Kidney capillary endothelial cell (primary cell): ENCODE results near the gene SDHAF2.
"Not testable (repeated sequence)": the region's sequence is repeated elsewhere in the genome, so short reads cannot be mapped to it uniquely, and the experiment has no call there.

Source experiments
- DNase-seq: peaks from one replicate; pipeline ENCODE4 v3.0.0-alpha.2; 2018; ENCODE audit warnings: low spot score

Gene SDHAF2

DNA sequence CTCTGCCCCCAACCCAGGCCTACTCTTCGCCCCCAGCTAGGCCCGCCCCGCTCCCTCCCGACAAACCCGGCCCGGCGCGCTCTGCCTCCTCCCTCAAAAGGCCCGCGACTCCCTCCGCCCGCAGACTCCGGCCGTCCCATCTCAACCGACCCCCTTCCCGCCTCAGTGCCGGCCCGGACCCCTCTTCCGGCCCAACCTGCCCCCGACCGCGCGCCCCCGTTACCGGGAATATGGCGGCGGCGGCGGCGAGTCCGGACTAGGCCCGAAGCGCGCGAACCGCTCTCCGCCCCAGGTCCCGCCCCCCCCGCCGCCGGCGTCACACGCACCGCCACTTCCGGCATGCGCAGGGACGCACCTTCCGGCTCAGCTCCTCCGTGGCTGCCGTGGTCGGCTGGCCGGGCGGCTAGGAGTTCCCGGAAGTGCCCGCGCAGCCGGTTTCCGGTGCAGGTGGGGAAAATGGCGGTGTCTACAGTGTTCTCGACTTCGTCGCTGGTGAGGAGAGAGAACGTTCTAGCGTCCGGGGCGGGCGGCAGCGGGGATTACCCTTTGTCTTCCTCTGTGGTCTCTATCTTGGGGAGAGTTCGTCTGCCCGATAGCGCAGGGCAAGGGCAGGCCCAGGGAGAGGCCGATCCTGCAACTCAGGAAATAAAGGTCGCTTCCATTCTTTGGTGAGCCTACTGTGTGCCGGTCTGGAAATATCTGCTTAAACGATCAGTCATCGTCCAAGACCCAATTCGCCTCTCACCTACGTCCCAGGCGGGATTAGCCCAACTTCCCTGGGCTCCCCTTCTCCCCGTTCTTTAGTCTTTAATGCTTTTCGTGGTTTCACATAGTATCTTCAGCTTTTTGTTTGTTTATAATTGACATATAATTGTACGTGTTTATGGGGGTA lies at the start of gene SDHAF2, which contains the start of gene CPSF7:
SDHAF2 (plus strand) TSS at position 434 of the 892 bp plus-strand sequence; CDS start at position 457, 23 bp downstream.
CPSF7 (minus strand) TSS at position 285 of the 892 bp plus-strand sequence. CDS start 740 bp downstream, outside the sequence.
- peak; percentile 93 for DNase-seq

DNA sequence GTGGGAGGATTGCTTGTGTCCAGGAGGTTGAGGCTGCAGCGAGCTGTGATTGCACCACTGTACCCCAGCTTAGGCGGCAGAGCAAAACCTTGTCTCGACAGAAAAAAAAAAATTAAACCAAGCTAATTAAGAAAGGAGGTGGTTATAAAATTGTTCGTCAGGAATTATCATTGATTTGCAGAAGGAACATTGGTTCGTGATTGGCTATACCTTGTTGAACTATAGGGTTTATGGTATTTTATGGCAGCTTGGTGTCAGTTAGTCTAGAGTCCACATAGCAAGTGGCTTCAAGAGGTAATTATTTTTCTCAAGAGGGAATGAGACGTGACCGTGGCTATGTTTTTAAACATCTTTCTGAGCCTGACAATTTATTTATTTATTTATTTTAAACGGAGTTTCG lies 49.0 kb upstream of the SDHAF2 start:
- DNase-seq = no peak

DNA sequence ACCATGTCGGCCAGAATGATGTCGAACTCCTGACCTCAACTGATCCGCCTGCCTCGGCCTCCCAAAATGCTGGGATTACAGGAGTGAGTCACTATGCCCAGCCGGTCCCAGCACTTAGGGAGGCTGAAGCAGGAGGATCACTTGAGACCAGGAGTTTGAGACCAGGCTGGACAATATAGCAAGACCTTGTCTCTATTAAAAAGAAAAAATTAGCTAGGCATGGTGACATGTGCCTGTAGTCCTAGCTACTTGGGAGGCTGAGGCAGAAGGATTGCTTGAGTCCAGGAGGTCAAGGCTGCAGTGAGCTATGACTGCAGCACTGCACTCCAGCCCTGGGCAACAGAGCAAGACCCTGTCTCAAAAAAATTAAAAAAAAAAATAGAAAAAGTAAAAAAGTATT lies 46.1 kb upstream of the SDHAF2 start:
- DNase-seq = not testable (repeated sequence)

DNA sequence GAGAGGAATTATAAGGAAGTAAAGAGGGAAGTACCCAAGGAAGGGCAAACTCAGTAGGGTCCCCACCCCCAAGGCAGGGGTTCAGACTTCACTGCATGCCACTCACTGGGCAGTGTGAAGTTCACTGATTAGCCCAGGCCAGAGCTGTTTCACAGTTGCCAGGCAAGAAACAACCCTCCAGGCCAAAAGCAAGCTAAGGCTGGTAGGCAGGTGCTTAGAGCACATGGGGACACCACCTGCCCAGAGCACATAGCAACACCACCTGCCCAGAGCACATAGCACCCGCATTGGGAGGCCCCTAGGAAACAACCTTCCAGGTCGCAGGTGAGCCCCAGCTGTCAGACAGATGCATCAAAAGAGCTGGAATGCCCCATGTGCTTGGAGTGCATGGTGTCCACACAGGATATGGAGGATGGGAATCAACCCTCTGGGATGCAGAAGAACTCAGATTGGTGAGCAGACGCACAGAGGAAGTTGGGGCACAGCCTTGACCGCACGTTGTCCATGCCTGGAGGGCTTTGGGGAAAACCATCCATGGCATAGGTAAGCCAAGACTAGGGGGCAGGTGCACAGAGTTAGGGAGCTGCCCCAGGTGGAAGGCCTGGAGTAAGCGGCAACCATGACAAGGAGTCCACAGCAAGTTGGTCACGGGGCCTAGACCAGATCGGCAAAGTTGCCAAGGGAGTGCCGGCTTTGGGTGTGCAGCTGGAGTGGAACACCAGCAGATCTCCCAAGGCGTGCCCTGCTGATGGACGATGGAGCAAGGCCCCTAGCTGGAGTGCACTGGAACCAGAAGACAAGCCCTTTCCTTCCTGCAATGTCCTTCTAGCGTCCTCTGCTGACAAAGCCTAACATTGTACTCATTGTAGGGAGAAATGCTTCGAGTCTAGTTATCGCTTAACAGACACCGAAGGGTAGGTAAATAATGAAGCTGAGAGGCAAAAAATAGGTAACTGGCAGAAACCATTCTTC lies 45.4 kb upstream of the SDHAF2 start:
- no peak for DNase-seq

DNA sequence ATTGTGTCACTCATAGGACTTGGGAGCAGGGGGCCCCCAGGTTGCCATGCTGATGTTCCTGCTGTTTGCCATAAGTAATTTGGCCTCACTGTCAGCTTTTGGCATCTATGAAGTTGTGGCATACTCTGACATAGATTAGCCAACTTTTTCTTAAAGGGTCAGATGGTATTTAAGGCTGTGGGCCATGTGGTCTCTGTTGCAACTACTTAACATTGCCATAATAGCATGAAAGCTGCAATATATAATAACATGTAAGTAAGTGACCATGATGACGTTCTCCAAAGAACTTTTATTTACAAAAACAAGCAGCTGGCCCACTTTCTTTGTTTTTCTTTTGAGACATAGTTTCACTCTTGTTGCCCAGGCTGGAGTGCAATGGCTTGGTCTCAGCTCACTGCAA lies 39.8 kb upstream of the SDHAF2 start:
- no peak for DNase-seq

DNA sequence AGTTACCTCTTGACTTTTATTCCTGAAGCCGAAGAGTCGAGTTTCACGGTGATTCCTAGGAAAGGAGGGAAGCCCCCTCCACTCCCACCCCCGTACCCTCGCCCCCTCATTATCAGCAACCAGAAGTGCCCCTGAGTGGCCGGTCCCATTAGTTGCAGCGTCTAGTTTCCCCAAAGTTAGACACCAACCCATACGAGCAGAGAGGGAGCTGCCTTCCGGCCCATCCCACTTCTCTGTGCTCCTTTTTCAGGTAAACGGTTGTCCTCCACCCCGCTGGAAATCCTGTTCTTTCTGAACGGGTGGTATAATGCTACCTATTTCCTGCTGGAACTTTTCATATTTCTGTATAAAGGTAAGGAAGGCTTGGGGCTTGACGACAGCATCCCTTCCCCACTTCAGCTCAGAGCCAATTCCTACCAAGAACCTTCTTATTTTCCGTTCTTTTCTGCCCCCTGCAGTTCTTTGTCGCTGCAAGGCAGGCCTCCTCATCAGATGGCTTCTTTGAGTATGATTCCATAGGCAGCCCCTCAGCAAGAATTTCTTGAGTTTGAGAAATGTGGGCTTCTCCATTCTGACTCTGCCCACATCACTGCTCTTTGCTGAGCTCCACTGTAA lies 36.8 kb upstream of the SDHAF2 start:
- no peak for DNase-seq

DNA sequence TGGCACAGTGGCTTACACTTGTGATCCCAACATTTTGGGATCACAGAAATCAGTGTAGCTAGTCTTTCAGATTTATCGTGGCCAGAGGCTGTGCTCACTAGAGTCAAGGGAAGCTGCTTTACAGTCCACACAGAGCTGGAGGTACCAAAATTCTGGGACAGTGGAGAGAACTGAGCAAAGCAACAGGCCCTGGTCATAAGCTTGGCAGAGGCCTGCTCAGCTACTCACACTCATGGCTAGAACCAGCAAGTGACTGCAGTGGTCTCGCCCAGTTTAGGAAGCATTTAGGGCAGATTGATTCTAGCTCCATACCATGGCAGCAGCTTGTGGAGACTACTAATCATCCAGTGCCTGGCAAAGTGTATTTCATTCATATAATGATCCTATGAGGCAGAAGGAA lies 28.8 kb upstream of the SDHAF2 start:
- DNase-seq = no peak

DNA sequence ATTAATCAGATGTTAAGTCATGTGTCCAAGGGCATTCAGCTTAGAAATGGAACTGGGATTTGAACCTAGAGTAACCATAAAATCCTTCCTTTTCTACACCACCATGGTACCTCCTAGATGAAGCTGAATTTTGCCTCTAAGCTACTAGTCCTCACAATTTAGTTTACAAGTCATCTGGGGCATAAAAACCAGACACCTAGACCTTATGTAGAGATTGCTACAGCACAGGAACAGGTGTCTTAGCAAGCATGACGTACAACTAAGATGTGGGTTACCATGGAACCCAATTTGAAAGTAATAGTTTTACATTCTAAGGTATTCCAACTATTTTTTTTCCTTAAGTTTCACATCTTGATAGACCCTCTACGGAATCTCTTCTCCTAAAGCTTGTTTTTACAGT lies 28.4 kb upstream of the SDHAF2 start:
- no peak for DNase-seq

DNA sequence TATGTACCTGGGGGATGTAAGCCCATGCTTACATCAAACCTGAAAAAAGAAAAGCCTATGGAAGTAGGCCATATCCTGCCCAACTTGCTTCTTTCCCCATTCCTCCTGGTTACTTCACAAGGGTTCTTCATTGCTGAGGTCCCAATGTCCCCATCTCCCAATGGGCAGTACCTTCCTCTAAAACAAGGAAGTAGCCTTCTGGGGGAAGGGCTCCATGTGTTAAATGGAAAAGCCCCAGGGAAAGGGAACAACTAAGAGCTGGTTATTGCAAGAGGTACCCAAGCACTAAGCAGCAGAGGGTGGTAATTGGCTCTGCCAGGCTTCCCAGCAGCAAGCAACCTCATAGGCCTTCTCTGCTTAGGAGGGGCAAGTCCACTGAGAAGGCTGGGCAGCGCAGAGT lies 26.3 kb upstream of the SDHAF2 start:
- no peak for DNase-seq

DNA sequence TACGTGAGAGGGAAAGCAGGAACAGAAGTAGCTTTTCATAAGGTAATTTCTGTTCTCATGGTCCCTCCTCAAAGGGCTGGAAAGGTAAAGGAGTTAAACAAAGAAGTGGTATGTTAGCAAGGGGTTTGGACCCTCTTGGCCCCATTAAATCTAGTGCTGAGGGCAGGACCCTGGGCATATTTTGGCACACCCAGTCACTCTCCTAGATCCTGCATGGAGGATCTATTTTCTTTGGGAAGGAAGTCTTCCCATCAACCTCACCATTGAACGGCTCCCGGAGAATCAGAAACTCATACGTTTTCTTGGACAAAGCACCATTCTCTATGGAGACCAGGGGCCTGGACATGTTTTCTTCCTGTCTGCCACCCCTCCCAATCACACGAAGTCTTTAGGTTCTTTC lies 25.8 kb upstream of the SDHAF2 start:
- no peak for DNase-seq

DNA sequence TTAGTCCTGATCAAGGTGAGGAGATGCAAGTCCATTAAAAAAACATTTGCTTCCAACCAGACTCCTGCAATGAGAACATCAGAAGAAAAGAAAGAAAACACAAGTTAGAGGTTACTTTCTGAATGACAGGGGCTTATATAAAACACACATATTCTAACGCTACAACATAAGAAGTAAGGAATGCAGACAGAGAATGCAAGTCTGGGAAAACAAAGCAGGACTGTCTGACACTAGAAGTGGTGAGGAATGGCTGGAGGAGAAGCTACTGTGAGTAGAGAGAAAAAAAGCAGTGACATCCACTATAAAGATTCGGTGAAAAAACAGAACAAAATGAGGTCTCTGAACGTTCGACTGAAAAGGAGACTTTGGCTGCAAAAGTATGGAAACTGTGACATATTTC lies 25.3 kb upstream of the SDHAF2 start:
- no peak for DNase-seq

DNA sequence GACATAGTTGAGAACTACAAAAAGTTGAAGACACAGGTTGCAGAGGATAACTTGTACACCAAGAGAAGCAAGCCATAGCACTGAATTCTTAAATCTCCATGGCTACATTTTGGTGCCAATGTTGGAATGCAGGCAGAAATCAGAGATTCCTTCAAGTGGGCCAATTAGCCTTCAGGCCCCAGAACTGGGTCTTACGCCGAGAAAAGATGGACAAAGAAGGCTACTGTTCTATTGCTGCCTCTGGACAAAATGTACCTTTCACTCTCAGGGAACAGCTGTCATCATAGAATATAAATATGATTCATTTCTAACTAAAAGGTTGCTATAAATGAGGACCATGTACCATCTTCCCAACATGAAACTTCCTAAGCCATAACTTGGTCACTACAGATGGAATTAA lies 23.9 kb upstream of the SDHAF2 start:
- DNase-seq = no peak

DNA sequence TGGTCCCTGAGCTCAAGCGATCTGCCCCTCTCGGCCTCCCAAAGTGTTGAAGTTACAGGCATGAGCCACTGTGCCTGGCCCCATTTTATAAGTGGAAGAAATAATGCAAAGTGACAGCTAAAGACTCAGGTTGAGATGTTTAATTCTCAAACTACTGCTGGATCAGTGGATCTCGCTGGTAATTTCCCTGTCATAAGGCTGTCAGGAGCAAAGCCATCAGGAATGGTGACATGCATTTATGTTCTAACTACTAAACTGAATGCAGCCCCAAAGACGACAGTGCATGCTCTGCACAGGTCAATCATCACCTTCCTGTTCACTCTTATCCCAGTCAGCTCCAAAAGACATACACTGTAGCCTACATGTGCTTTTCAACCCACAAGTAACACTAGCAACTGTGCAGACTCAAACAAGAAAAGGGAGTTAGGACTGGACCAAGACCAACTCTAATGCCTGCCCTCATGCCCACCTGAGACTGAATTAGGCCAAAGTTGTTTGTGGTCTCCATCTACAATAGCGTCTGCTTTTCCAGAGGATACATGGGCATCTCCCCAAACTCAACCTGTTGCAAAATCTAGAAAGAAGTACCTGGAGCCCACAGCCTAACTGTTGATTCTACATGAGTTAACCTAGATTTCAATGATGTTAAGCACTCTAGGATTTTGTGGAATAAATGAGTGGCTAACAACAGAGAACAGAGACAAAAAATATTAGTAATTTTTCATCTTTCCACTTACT lies 22.8 kb upstream of the SDHAF2 start:
- no peak for DNase-seq

DNA sequence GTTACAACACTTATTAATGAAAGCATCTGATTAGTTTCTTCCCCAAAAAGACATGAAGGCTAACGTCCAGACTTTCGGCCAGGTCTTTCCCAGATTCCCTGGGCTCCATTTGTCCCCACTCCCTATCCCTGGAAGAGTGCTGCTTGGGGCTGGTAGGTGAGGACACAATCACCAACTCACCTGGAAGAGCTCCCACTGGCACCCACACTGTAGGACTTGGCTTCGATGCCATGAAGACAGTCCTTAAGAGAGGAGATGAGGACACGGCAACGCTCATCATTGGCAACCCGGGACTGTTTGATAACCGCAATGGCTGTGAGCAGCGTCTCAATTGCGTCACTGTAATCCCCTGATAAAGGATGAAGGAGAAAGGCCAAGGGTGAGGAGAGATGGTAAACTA lies 18.3 kb upstream of the SDHAF2 start:
- no peak for DNase-seq

DNA sequence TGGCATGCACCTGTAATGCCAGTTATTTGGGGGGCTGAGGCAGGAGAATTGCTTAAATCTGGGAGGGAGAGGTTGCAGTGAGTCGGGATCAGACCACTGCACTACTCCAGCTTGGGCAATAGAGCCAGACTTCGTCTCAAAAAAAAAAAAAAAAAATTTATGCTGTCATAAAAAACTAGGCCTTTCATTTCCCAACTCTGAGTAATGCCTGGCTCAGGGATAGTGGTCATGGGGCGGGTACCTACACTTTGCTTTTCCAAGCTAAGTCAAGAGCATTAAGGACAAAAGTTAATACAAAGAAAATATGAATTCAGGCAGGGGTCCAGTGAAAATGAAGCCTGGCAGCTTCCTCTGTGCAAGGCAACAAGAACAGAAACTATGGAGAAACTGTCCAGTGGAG lies 16.4 kb upstream of the SDHAF2 start:
- DNase-seq = no peak

DNA sequence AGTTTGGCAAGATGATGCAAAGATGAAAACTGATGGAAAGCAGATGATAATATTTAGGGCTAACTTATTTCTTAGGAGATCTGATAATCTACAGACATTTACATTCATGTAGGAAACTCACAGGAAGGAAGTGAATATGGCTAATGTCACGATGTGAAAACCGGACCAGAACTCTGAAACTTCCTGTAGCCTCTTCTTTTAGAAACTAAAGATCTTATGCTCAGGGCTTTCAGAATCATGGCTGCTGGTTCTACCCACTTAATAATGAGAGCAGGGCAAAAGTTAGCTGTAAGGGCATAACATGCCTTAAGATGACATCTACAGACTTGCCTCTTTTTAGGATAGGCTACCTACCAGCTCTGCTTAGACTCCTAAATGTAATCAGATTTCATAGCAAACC lies 15.4 kb upstream of the SDHAF2 start:
- peak; percentile 31 for DNase-seq

DNA sequence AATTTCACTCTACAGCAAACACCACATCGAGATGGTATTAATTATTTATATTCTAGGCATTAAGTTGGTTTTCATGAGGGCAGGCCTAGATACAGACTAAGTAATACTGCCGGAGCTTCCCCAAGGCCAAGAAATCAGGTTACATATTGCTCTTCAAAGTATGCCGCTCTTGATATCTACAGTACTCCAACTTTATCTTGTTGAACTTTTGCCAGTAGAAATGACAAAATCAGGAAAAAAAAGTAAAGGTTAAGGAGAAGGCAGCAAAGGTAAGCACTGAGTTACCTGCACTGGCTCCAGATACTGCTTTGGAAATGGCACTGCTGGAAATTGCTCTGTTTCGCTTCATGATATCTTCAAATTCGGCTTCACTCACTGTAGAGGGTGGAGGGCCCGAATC lies 14.5 kb upstream of the SDHAF2 start:
- DNase-seq = no peak

DNA sequence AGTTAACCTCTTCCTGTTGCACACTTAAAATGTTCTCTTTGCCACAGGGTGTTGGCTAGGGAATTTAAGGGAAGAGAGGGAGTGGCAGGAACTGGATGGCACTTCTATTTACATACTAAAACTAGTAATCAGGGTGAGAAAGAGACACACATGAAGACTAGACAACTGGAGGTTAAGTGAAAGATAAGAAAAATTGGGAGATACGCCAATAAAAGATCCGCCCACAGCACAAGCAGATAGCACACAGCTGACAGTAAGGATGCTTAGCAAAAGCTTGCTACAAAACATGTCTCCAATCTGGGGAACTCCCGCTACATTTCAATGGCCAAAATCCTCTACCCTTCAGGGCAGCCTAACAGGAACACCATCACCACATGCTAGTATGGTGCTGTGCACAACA lies 13.0 kb upstream of the SDHAF2 start:
- no peak for DNase-seq

DNA sequence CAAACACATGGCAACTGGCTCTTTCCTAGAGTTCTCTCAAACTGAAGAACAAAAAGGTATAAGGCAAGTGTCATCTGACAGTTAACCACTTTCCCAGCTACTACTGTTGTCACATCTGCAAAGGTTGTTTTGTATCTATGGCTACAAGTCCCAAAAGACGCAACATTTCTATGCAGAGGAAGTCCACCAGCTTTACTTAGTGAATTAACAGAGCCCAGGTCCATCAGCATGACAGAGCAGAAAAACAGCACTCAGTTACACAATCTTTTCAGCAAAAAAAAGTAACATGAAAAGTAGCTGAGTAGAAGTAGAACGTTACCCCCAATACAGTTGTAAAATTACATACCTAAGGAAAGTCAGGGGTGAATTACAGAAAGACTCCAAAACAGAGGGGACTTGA lies 12.3 kb upstream of the SDHAF2 start:
- no peak for DNase-seq

DNA sequence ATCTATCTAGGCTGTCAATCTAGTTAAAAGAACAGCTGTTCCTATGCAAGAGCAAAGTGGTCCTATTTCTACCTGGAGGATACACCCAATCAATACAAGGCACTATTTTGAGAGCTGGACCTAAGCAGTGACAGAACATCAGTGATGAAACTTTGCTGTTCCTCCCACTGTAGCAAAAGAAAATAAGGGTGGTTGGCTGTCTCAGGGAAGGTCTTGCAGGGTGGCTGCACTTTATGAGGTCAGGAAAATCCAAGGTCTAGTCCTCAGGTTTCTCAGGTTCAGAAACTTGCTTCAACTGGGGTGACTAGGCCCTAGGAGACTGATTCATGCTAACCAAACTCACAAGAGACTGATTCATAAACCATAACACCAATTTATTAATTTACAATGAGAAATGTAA lies 11.8 kb upstream of the SDHAF2 start:
- no peak for DNase-seq

DNA sequence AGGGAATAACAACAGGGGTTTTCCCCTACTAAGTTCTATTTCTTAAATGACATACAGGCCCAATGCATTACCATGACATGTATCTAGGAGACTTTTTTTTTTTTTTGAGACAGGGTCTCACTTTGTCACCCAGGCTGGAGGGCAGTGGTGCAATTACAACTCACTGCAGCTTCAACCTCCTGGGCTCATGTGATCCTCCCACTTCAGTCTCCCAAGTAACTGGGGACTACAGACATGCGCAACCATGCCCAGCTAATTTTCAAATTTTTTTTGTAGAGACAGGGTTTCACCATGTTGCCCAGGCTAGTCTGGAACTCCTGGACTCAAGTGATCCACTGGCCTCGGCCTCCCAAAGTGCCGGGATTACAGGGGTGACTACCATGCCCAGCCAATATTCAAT lies 7.7 kb upstream of the SDHAF2 start:
- no peak for DNase-seq
